ENCODE results near the gene CLEC2L. TPM values are rescaled to one million over a fixed set of nuclear protein-coding genes. Genes with fewer than 3 reads are reported as not detected.

Gene CLEC2L
- not detected in 2 replicates for total RNA-seq

GRCh38 chr7:139523199-139523941, at the start of gene CLEC2L:
Gene CLEC2L (plus strand): TSS chr7:139523685. CDS start chr7:139523928, 243 bp downstream.

Other genes starting within 250 kb of the CLEC2L start
- 5.6 and 6.5 TPM in 2 replicates for gene FMC1, start 182.3 kb upstream of the CLEC2L start, total RNA-seq
- gene LUC7L2, start 163.8 kb upstream of the CLEC2L start, total RNA-seq: 41.8 and 60.4 TPM in 2 replicates
- gene KLRG2, start 40.0 kb upstream of the CLEC2L start, total RNA-seq: not detected in 2 replicates

All from vein endothelial cell (primary cell).